ENCODE data around the gene UBTD1. TPM values are rescaled to one million over a fixed set of nuclear protein-coding genes. Genes with fewer than 3 reads are reported as not detected.
"Not testable (repeated sequence)": the region's sequence is repeated elsewhere in the genome, so short reads cannot be mapped to it uniquely, and the experiment has no call there.

UBTD1 gene, protein sequence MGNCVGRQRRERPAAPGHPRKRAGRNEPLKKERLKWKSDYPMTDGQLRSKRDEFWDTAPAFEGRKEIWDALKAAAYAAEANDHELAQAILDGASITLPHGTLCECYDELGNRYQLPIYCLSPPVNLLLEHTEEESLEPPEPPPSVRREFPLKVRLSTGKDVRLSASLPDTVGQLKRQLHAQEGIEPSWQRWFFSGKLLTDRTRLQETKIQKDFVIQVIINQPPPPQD
- 105 and 111 TPM in 2 replicates for total RNA-seq

DNA sequence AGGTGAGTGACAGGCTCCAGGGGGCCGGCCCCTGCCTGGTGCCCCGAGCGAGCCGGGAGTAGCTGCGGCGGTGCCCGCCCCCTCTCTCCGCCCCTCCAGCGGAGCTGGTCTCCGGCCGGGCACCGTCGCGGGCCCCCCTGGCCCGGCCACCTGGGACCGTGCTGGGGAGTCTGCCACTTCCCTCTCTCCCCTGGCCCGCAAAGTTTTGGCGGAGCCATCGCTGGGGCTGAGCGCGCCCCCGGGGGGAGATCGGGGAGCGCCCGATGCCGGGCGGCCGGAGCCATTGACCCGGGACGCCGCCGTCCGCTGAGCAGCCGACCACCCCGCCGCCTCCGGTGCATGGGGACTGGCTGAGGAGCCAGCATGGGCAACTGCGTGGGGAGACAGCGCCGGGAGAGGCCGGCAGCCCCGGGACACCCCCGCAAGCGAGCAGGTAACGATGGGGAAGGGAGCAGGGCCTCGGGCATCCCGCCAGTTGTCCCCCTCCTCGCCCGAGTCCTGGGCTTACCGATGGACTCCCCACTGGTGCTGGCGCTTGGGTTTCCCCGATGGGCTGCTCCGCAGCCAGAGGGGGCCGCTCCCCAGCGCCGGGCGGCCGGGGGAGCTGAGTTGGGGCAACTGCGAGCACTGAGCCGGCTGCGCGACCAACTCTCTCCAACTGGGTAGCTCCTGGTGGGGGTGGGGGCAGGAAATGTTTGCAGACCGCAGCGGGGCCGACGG, at the start of gene UBTD1:
Gene UBTD1 (plus strand): TSS at position 84 of the 720 bp plus-strand sequence. CDS start 280 bp downstream, at position 364.
- DNase-seq (ENCODE audit: extremely low read depth, low read depth, low spot score) = no peak

DNA sequence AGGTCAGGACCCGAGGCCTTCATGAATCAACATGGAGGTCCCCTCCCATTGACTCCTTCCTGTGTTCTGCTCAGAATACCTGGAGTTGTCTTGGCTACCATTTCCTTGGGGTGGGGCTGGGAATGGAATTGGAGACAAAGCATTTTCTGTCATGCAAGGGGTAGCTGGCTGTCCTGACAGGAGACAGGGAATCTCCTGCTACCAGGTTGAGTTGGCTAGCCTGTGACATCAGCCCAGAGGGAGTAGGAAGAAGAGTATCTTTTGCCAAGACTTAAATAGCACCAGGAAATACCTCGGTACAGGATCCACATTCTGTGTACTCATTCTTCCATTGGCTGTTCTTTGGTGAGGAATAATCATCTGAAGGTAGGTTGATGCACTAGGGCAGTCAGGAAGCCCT, 47.9 kb upstream of the UBTD1 start:
- no peak for DNase-seq (ENCODE audit: extremely low read depth, low read depth, low spot score)

DNA sequence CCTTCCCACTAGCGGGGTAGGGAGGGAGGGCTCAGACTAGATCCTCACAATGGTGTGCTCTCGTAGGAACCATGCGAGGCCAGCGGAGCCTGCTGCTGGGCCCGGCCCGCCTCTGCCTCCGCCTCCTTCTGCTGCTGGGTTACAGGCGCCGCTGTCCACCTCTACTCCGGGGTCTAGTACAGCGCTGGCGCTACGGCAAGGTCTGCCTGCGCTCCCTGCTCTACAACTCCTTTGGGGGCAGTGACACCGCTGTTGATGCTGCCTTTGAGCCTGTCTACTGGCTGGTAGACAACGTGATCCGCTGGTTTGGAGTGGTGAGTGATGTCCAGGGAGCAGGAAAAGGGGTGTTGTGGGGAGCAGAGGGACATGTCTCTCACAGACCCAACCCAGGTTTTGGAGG, 47.1 kb upstream of the UBTD1 start:
- no peak for DNase-seq (ENCODE audit: extremely low read depth, low read depth, low spot score)

DNA sequence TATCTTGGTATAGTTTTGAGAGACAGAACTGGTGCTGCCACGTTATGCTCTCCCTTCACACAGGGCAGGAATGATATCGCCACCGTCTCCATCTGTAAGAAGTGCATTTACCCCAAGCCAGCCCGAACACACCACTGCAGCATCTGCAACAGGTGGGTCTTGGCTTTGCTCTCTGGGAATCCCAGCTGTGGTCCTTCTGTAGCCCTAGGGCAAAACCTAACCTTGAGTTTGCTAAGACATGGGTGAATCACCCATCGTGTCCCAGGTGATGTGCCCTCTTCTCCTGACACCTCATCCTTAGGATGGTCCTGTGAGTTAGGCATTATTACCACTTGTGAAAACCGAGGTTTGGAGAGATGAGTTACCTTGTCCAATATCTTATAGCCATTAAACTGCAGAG, 46.4 kb upstream of the UBTD1 start:
- no peak for DNase-seq (ENCODE audit: extremely low read depth, low read depth, low spot score)

DNA sequence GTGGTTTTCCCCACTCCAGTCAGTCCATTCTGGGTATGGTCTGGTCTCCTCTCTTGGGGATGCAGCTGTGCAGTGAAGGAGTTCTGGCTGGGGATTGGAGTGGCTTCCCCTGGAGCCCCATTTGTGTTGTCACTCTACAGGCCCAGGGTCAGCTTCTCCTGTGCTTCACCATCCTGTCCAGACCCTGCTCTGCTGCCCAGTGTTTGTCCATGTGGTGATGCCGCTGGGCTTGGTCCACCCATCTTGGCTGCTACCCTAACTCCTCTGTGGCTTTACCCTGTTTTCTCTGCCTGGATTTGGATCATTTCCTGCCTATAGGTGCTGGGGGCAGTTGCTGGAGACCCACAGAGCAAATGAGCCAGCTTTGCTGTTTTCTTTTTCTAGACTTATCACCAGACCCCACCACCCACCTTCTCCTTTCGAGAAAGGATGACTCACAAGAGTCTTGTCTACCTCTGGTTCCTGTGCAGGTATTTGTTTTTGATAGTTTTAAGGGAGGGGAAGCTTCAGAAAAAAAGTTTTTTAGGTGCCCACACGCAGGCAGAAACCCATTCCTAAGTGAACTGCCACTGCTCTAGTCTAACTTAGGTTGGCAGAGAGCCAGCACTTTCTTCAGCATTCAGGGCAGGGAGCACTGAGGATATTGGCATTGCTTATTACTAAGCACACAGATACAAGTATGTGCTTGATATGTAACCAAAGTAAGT, 44.2 kb upstream of the UBTD1 start:
- no peak for DNase-seq (ENCODE audit: extremely low read depth, low read depth, low spot score)

DNA sequence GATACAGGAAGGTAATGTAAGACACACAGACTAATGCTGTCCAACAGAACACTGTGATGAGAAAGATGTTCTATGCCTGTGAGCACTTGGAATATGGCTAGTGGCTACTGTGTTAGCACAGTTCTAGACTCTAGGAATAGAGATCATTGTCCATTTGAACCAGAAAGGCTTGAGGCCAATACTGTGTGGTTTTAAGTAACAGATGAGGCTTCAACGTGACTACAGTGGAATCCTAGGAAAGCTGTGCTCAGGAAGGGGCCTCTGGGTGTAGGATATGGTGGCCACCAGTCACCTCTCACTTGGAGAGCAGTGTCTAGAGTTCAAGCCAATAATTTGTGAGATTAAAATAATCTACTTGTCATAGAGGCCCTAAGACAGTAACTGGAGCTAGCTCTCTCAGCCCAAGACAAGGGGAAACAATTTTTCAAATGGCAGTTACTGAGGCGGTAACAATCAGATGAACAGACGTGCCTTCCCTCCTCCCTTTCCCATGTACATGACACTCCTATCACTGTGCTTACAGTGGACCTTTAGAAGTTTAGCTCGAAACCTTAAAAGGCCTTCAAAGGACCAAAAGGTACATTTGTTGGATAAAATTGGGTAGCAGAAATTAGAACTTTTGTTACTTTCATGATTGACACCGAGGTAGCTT, 42.6 kb upstream of the UBTD1 start:
- no peak for DNase-seq (ENCODE audit: extremely low read depth, low read depth, low spot score)

DNA sequence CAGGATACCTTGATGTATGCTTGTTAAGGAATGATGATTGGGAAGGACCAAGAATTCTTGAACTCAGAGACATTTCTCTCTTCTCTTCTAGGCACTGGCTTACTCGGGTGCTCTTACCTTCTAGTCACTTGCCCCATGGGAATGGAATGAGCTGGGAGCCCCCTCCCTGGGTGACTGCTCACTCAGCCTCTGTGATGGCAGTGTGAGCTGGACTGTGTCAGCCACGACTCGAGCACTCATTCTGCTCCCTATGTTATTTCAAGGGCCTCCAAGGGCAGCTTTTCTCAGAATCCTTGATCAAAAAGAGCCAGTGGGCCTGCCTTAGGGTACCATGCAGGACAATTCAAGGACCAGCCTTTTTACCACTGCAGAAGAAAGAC, 42.0 kb upstream of the UBTD1 start:
- DNase-seq (ENCODE audit: extremely low read depth, low read depth, low spot score) = no peak

DNA sequence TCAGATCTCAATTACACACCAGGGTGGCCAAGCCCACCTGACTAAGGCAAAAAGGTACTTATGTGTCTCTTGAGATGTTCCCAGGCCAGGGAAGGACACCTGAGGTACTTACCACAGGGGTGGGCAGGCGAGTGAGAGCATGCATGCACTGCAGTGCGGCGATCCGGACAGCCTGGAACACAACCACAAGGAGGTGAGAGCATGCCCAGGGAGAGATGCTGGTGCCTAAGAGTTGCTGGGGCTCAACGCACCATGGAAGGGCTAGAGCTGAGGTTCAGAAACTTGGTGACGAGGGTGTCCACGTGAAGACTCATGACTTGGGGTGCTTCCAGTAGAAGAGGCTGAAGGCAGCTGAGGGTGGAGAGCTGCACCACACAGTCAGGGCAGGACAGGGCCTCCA, 39.6 kb upstream of the UBTD1 start:
- no peak for DNase-seq (ENCODE audit: extremely low read depth, low read depth, low spot score)

DNA sequence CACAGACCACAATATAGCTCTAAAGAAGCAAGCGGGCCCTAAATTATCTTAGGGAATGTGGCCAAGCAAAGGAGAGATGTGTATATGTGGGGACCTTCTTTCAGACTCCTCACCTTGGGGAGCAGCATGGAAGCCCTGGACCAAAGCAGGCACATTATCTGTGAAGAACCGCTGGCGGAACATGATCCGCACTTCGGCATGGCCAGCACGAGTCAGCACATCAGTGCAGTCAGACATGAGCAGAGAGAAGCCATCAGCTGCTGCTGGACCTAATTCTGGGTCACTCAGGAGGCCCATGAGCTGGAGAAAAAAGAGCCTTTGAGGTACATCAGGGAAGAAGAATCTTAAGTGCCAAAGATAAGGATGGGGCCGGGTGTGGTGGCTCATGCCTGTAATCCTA, 38.8 kb upstream of the UBTD1 start:
- no peak for DNase-seq (ENCODE audit: extremely low read depth, low read depth, low spot score)

DNA sequence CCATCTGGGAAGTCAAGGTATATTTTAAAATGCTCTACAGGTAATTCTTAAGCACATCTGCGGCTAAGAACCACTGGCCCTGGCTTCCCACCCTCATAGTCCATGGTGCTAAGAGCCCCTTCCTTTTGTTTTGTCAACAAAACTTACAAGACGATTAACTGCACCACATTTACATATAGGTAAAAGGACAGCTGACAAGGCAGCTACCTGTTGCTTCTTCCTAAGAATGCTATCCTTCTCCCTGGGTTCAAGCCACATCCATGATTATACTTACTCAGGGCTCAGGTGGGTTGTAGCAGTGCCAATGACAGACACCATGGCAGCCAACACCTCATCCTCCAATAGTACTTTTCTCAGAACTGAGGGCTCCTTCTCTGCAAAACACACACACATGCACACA, 36.4 kb upstream of the UBTD1 start:
- DNase-seq (ENCODE audit: extremely low read depth, low read depth, low spot score) = no peak

DNA sequence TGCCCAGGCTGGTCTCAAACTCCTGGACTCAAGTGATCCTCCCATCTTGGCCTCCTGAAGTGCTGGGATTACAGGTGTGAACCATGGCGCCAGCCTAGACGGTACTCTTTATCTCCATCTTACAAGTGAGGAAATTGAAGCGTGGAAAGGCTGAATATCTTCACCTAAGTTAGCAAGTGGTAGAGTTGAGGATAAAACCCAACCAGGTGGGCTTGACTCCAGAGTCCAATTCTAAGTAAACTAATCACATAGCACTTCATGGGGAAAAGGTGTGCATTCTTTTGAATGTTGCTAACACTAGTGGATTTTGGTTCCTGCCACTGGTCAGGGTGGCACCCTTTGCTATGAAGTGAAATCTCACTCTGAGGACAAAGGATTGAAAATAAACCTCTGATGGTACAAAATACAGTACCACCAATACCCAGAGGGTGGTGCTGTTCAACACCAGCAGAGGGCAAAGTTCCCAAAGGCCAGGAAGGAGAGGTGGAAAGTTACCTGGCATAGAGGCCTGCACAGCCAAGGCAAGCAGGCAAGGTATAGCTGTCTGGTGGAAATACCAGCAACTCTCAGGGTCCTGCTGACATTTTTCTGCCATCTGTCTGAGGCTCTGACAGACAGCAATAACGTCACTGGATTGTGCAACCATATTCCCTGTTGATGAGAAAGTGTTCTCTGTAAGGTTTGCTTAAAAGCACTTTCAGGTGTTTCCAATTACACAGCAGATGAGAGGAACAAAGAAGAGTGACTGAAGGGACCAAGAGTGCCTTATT, 35.2 kb upstream of the UBTD1 start:
- no peak for DNase-seq (ENCODE audit: extremely low read depth, low read depth, low spot score)

DNA sequence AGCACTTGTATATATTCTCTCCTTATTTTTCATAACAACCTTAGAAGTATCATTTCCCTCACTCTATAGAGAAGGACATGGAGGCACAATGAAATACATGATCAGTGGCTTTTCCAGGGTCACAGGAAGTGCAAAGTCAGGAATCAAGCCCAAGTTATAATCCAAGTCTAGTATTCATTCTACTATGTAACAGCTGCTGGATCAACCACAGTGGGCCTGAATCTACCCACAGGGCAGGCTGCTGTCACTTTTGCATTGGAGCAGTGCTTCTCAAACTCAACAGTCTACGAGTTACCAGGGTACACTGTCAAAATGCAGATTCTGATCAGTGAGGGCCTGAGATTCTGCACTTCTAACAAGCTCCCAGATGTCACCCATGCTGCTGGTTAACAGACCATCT, 34.5 kb upstream of the UBTD1 start:
- DNase-seq (ENCODE audit: extremely low read depth, low read depth, low spot score) = no peak

DNA sequence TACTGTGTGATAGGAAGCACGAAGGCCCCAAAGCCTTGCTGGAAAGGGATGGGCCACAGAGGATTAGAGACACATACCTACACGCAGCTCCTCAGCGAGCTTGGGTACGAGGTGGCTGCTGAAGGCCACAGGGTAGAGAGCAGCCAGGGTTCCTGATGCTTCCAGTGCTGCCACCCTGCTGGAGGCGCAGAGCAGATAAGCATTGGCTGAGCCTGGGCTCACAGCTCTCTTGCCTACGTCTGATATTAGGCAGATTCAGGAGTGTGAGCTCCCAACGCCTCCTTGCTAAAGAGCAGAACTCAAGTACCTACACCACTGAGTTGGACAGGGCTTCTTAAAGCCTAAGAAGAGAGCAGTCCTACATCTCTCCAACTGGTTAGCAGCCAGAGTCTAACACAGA, 32.7 kb upstream of the UBTD1 start:
- DNase-seq (ENCODE audit: extremely low read depth, low read depth, low spot score) = no peak

DNA sequence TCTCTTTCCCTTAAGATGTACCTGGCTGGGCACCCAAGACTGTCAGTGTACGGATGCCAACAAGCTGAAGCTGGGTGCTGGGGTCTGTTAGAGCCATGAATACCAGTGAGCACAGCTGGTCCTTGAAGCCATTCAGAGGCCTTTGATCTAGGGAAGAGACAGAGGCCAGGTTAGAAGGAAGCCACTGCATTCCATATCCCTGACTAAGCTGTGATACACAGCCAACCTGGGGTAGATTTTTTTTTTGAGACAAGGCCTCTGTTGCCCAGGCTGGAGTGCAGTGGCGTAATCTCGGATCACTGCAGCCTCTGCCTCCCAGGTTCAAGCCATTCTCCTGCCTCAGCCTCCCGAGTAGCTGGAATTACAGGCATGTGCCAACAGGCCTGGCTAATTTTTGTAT, 32.0 kb upstream of the UBTD1 start:
- no peak for DNase-seq (ENCODE audit: extremely low read depth, low read depth, low spot score)

DNA sequence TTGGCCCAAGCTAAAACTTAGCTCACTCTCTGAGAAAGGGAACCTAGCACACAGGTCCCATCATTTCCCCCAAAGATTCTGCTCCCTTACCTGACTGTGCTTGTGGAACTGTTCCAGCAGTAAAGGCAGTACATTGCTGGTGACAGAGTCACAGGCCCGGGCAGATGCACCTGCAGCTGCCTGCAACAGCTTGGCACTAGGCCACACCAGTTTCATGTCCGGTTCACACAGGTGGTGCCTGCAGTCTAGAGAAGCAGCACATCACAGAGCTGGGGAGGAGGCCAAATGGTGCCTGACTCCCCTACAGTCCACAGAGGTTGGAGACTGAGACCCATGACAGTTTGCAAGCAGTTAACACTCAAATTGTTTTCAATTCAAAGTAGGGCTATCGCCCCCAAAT, 30.6 kb upstream of the UBTD1 start:
- DNase-seq (ENCODE audit: extremely low read depth, low read depth, low spot score) = no peak

DNA sequence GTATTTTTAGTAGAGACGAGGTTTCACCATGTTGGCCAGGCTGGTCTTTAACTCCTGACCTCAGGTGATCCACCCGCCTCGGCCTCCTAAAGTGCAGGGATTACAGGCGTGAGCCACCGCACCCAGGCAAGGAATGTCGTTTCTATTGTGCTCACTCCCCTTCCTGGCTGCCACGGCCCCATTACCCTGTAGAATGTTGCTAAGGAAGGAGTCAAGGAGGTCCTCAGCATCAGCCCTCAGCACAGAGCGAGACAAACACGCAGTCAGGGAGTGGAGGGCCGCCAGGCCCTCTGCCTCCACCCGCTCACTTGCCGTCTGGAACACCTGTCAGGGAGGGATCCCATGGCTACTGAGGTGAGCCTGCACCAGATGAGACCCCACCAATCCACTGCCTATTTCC, 29.9 kb upstream of the UBTD1 start:
- not testable (repeated sequence) for DNase-seq (ENCODE audit: extremely low read depth, low read depth, low spot score)

DNA sequence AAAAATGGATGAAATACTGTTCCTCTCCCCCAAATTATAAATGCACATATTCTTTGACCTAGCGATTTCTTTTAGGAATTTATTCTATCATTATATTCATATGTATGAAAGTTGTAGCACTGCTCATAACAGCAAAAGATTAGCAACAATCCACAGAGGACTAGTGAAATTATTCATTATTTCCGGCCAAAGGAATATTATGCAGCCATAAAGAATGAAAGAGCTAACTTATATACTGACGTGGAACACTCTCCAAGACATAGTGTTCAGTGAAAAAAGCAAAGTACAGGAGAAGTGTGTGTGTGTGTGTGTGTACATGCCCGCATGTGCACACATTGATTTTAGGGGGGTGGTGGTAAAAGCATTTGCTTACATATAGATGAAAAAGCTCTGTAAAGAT, 23.8 kb upstream of the UBTD1 start:
- no peak for DNase-seq (ENCODE audit: extremely low read depth, low read depth, low spot score)

DNA sequence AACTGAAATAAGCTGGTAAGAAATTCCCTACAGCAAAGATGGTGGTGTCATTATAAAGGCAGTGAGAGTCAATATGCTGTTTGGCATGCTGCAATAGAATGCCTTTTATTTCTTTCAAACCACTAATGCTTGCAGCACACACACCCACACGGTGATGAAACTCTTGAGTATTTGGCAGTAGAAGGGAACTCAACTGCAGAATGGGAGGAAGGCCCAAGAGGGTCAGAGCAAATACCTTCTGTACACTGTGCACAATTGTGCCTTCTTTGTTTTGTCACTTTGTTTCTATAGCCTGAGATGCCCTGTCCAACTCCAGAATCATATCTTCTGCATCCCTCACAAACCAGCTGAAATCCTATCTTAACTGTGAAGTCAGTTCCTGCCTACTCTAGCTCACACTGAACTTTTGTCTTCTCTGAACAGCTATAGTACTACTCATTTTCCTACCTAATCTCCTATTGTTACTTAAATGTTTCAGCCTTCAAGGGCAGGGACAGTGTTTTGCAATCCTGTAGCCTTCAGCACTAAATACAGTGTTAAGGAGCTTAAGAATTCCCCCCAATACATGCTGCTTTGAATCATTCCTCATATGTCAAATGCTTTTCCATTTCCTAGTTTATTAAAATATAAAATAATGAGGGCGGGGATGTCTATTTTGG, 22.7 kb upstream of the UBTD1 start:
- no peak for DNase-seq (ENCODE audit: extremely low read depth, low read depth, low spot score)

DNA sequence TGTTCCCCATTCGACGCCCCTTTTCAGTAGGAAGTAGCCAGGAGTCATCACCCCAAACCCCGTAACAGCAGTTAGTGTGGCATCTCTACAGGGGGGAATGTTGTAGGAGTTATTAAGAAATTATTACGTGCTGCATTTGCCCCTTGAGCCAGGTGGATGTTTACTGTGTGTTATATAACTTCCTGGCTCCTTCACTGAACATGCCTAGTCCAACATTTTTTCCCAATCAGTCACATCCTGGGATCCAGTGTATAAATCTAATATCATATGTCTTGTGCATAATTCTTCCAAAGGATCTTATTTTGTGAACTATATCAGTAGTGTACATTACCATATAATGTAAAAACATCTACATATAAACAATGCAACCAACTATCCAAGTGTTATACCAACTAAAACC, 19.3 kb upstream of the UBTD1 start:
- DNase-seq (ENCODE audit: extremely low read depth, low read depth, low spot score) = not testable (repeated sequence)

DNA sequence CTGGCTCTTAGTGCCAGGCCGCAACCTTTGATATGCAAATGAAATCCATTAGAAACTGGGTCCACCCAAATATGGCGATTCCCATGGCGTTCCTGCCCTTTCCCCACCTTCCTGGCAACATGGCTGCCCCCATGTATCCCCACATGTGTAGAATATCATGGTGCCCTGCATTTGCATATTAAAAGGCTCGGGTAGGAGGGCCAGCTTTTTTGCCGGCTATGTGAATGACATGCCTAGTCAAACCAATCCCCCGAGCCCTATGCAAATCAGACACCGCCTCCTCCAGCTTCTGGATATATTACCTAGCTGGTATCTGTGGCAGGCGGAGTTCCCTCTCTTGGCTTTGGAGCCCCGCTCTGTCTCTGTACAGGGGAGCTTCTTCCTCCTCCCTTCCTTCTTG, 18.8 kb upstream of the UBTD1 start:
- DNase-seq (ENCODE audit: extremely low read depth, low read depth, low spot score) = no peak

Measured in glomerular endothelial cell (primary cell).